GM19043 (cell line): ENCODE measurements around the gene KRTAP4-11.
"Not testable (repeated sequence)": the region's sequence is repeated elsewhere in the genome, so short reads cannot be mapped to it uniquely, and the experiment has no call there.

Experiments
- ATAC-seq: cut with Tn5 transposase; IDR thresholded peaks from one replicate; pipeline ENCODE4 v1.9.1; 2021; ENCODE audit warnings: low read depth; ENCODE audit not compliant: unreplicated experiment

The KRTAP4-11 gene

GRCh38 chr17:41117846-41118386 lies at the start of gene KRTAP4-11:
Gene KRTAP4-11 (minus strand): TSS chr17:41118373. CDS start chr17:41118315, 58 bp downstream.
- not testable (repeated sequence) for ATAC-seq

- ATAC-seq, result no peak
Observed at GRCh38 chr17:41167561-41167960, 49.4 kb upstream of the KRTAP4-11 start.

GRCh38 chr17:41163828-41164227 lies 45.7 kb upstream of the KRTAP4-11 start:
- ATAC-seq, result no peak

- no peak for ATAC-seq
Observed at GRCh38 chr17:41160648-41161047, 42.5 kb upstream of the KRTAP4-11 start, which contains the start of gene KRTAP4-4. Gene KRTAP4-4 (minus strand): TSS chr17:41160748. CDS start chr17:41160691, 57 bp downstream.

DNA sequence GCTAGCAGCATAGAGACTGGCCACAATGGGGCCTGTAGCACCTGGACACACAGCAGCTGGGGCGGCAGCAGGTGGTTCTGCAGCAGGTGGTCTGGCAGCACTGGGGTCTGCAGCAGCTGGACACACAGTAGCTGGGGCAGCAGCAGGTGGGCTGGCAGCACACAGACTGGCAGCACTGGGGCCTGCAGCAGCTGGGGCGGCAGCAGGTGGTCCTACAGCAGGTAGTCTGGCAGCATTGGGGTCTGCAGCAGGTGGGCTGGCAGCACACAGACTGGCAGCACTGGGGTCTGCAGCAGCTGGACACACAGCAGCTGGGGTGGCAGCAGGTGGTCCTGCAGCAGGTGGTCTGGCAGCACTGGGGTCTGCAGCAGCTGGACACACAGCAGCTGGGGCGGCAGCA lies 42.0 kb upstream of the KRTAP4-11 start:
- ATAC-seq, result not testable (repeated sequence)

- no peak for ATAC-seq
Observed at GRCh38 chr17:41153856-41154255, 35.7 kb upstream of the KRTAP4-11 start.

DNA sequence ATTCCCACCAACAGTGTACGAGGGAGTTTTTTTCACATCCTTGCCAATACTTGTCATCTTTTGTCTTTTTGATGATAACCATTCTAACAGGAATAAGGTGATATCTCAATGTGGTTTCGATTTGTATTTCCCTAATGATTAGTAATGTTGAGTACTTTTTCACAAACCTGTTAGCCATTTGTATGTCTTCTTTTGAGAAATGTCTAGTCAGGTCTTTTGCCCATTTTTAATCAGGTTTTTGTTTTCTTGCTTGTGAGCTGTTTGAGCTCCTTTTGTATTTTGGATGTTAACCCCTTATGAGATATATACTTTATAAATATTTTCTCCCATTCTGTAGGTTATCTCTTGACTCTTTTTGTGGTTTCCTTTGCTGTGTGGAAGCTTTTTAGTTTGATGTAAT lies 33.4 kb upstream of the KRTAP4-11 start:
- ATAC-seq, result no peak

- no peak for ATAC-seq
Observed at GRCh38 chr17:41150026-41150425, 31.9 kb upstream of the KRTAP4-11 start.

DNA sequence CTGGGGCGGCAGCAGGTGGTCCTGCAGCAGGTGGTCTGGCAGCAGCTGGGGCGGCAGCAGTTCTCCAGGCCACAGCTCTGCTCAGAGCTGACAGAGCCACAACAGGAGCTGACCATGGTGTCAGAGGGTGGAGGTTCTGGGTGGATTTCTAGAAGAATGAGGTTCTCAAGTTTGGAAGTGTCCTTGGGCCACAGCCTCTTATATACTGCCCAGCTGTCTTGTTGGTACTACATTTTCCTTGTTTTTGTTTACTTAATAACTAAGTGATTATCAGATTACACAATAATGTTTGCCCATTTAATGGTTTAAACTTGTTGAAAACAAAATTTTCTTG lies 31.4 kb upstream of the KRTAP4-11 start, which contains the start of gene KRTAP4-5:
TSS of gene KRTAP4-5 (minus strand) at position 174 of the 334 bp plus-strand sequence. CDS start at position 116, 58 bp downstream.
- no peak for ATAC-seq

- ATAC-seq, result not testable (repeated sequence)
Observed at GRCh38 chr17:41148971-41149651, 30.9 kb upstream of the KRTAP4-11 start.

GRCh38 chr17:41147531-41148204 lies 29.5 kb upstream of the KRTAP4-11 start:
- no peak for ATAC-seq

GRCh38 chr17:41145261-41145660 lies 27.1 kb upstream of the KRTAP4-11 start:
- ATAC-seq, result no peak

DNA sequence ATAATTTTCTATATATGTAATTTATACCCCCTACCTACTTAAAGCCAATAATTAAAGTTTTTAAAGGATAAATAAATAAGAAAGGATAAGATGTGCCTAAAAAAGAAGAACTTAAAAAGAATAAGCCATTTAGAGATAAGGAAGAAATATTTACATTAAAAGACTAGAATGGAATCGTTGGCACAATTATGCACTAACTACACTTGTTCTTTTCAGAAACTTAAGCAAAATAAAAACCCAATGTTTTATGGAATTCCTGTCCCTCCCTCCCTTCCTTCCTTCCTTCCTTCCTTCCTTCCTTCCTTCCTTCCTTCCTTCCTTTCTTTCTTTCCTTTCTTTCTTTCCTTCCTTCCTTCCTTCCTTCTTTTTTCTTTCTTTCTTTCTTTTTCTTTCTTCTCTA lies 26.7 kb upstream of the KRTAP4-11 start:
- no peak for ATAC-seq

DNA sequence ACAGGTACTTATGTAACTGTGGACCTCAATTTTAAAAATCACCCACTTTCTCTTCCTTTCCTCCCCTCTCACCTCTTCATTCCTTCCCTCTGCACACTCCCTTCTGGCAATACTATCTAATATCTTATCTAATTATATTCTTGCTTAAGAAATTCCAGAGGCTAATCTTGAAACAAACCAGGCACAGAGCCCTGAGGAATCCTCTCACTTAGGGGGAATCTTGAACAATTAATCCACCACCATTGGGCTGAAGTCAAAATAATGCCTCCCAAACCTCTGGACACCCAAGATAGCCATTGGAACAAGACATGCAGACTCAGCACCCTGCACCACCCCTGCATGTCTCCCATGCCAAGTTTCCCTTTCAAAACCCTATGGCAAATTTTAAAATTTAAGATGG lies 23.2 kb upstream of the KRTAP4-11 start:
- no peak for ATAC-seq

DNA sequence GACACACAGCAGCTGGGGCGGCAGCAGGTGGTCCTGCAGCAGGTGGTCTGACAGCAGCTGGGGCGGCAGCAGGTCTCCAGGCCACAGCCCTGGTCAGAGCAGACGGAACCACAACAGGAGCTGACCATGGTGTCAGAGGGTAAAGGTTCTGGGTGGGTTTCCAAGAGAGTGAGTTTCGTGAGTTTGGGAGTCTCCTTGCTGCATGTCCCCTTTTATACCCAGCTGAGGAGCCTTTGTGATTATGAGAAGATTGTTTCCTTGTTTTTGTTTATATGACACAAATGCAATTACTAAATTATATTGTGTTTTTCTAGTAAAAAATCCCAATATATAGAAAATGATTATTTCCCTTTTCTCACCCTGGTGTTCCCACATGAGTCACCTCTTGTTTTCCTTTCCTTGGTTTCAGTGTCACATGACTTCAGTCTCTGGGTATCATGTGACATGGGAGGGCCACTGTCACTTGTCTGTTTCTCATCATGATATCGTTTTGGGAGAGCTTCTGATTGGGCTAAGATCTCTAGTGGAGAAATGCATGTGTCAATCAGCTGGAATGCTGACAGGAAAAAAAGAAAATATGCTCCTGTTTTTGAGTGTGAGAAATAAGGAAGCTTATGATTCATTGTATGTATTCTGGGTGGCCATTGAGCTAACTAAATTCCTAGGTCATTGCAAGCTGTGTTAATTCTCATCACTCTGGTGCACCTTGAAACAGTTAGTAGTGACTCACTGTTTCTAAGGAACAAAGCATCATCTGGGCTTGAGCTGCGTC lies 22.4 kb upstream of the KRTAP4-11 start, which contains the start of gene KRTAP4-6:
TSS of gene KRTAP4-6 (minus strand) at position 185 of the 772 bp plus-strand sequence. CDS start at position 128, 57 bp downstream.
- ATAC-seq, result no peak

DNA sequence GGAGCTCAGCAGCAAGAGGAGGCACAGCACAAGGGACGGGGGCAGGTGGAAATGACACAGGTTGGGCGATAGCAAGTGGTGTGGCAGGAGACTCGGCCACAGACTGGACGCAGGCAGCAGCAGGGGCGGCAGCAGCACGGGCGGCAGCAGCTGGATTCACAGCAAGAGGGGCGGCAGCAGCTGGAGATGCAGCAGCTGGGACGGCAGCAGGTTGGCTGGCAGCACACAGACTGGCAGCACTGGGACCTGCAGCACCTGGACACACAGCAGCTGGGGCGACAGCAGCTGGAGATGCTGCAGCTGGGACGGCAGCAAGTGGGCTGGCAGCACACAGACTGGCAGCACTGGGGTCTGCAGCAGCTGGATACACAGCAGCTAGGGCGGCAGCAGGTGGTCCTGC lies 21.7 kb upstream of the KRTAP4-11 start:
- not testable (repeated sequence) for ATAC-seq

- ATAC-seq, result no peak
Observed at GRCh38 chr17:41133880-41134735, 15.9 kb upstream of the KRTAP4-11 start.

DNA sequence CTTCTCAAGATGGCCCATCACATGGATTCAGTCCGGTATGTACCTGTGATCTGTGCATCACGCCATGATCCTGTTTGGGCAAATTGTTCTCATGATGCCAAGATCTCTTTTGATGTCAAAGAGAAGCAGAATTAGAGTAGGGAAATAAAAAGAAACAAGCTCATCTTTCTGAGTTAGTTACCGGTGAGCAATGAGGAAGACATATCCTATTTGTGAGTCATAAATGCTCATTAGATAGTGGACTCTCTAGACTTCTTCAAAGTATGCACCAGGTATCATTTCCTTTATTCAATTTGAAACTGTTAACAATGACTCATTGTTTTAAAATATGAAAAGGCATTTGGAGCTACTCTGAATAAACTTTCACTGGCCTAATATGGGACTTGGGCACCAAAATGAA lies 13.8 kb upstream of the KRTAP4-11 start:
- ATAC-seq, result no peak

DNA sequence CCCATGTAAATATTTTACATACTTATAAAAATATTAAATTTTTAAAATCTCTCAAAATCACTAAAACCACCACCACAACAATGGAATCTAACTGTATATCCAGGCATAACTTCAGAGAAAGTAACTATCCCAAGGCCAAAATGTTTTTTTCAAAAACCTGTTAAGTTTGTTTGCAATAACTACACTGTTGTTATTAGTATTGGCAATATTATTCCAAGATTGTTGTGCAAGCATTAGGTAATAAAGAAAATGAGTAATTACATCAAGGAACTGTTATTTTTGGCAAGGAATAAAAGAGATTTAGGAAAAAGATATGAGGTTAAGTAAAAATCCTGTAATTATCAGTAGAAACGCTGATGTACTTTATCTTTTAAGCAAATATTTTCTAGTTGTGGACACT lies 9.2 kb upstream of the KRTAP4-11 start:
- no peak for ATAC-seq

- no peak for ATAC-seq
Observed at GRCh38 chr17:41126412-41126811, 8.2 kb upstream of the KRTAP4-11 start.
